Natural killer cell (primary cell): ENCODE results near the gene PPP1R27. TPM values are rescaled to one million over a fixed set of nuclear protein-coding genes. Genes with fewer than 3 reads are reported as not detected.

Experiments used
- ATAC-seq, 3 donors: fragments of 150-1000 bp in 2 of 3; fragments of 200-7000 bp in 1 of 3; cut with Tn5 transposase; 1 replicate in 1 of 3; 2 replicates in 2 of 3; pipeline ENCODE4 v1.10.0; 2021; ENCODE audit warnings: mild to moderate bottlenecking in 2 of 3, moderate library complexity in 2 of 3
- DNase-seq, 2 donors: peaks; one replicate each; pipeline versions ENCODE4 v3.0.0 to v3.0.0-alpha.2; 2013 to 2021; ENCODE audit warnings: mixed read lengths in 1 of 2
- H3K27ac ChIP-seq: one replicate; pipeline ENCODE4 v1.5.1; 2013; ENCODE audit warnings: mild to moderate bottlenecking, low read length
- H3K27me3 ChIP-seq: one replicate; pipeline ENCODE4 v1.6.1; 2013; ENCODE audit warnings: low read length; ENCODE audit not compliant: control insufficient read depth, insufficient read depth
- H3K36me3 ChIP-seq: one replicate; pipeline ENCODE4 v1.6.1; 2013; ENCODE audit warnings: low read length; ENCODE audit not compliant: control insufficient read depth, insufficient read depth
- H3K4me1 ChIP-seq: one replicate; pipeline ENCODE4 v1.6.1; 2013; ENCODE audit warnings: low read length; ENCODE audit not compliant: control insufficient read depth, insufficient read depth
- H3K4me3 ChIP-seq: one replicate; pipeline ENCODE4 v1.5.1; 2013; ENCODE audit warnings: low read length
- H3K9me3 ChIP-seq: one replicate; pipeline ENCODE4 v1.6.1; 2013; ENCODE audit warnings: low read length; ENCODE audit not compliant: control insufficient read depth, insufficient read depth
- H3K27ac Mint-ChIP-seq, 2 donors: one replicate each; pipeline ENCODE4 v1.8.0; 2022; ENCODE audit warnings: mild to moderate bottlenecking in 2 of 2, mixed read lengths in 2 of 2, moderate library complexity in 1 of 2
- H3K27me3 Mint-ChIP-seq, 2 donors: one replicate each; pipeline ENCODE4 v1.8.0; 2022; ENCODE audit warnings: low read depth in 2 of 2, mixed read lengths in 2 of 2
- H3K36me3 Mint-ChIP-seq: one replicate; pipeline ENCODE4 v1.8.0; 2022; ENCODE audit warnings: mixed read lengths
- H3K4me1 Mint-ChIP-seq, 2 donors: one replicate each; pipeline ENCODE4 v1.8.0; 2022; ENCODE audit warnings: mixed read lengths in 2 of 2
- H3K4me3 Mint-ChIP-seq: one replicate; pipeline ENCODE4 v1.8.0; 2022; ENCODE audit warnings: mild to moderate bottlenecking, moderate library complexity, mixed read lengths
- H3K9me3 Mint-ChIP-seq, 2 donors: one replicate each; pipeline ENCODE4 v1.8.0; 2022; ENCODE audit warnings: mixed read lengths in 2 of 2
- CTCF ChIP-seq: fragments of 200-600 bp; IDR thresholded peaks from one replicate; pipeline ENCODE4 v1.8.0; 2022; ENCODE audit warnings: antibody characterized with exemption
- WGBS: methylation state at CpG from one replicate; pipeline ENCODE4 v1.1.7; 2013; ENCODE audit warnings: missing lambda C conversion rate; ENCODE audit not compliant: insufficient coverage; 5-methylcytosine and 5-hydroxymethylcytosine counted together
- intact Hi-C: fragments of 100-400 bp; cut with micrococcal nuclease; formaldehyde crosslinking; loops from one replicate; pipeline ENCODE4 v1.14.2; 2022
- total RNA-seq, 4 donors: library from RNA; stranded (reverse); fragments of 120-200 nt in 1 of 4; gene quantifications; one replicate each; pipeline versions ENCODE4 v1.2.3 to v1.2.4, GENCODE V29; 2013 to 2022

Gene PPP1R27
- total RNA-seq, 3 donors from 2014 or later (not counting 1 experiment from before 2014, with no cell fraction given): not detected

- WGBS: 96% methylated on average over 33 of the region's 33 CpGs
These were observed 10.9 kb downstream of the PPP1R27 start for GRCh38 chr17:81823820-81824550.

GRCh38 chr17:81822996-81823819 is 11.6 kb downstream of the PPP1R27 start:
- intact Hi-C loops: no loop called here
- no peaks in the 10 kb centered on the region for H3K27me3 Mint-ChIP-seq
- no peaks in the 10 kb centered on the region for H3K9me3 ChIP-seq
- no peaks in the 10 kb centered on the region for H3K36me3 Mint-ChIP-seq
- TF ChIP-seq CTCF: no peak
- WGBS: 96% methylated on average over 30 of the region's 30 CpGs
- H3K9me3 Mint-ChIP-seq: no peaks in the 10 kb centered on the region
- DNase-seq (no peak), ATAC-seq (no peak)
- H3K36me3 ChIP-seq: peaks cover 7% of the 10 kb centered on the region
- H3K27ac Mint-ChIP-seq: no peak overlapping the region
- no peak overlapping the region for H3K4me3 Mint-ChIP-seq
- peaks cover 3% of the 10 kb centered on the region for H3K4me1 ChIP-seq
- H3K4me3 ChIP-seq: no peak overlapping the region
- no peaks in the 10 kb centered on the region for H3K27me3 ChIP-seq
- peaks cover under 1 to 8% of the 10 kb centered on the region in 2 donors for H3K4me1 Mint-ChIP-seq
- no peak overlapping the region for H3K27ac ChIP-seq

More at GRCh38 chr17:81823820-81824550, 10.9 kb downstream of the PPP1R27 start:
- peaks cover 7% of the 10 kb centered on the region for H3K36me3 ChIP-seq
- Mint-ChIP-seq H3K4me1 (peaks cover 7 to 14% of the 10 kb centered on the region in 2 donors), H3K4me3 (no peak overlapping the region), H3K27me3 (no peaks in the 10 kb centered on the region), H3K36me3 (no peaks in the 10 kb centered on the region), H3K9me3 (no peaks in the 10 kb centered on the region), H3K27ac (no peak overlapping the region)
- H3K27me3 ChIP-seq: no peaks in the 10 kb centered on the region
- H3K4me3 ChIP-seq: no peak overlapping the region
- no peak for DNase-seq
- no peak for ATAC-seq
- no peak overlapping the region for H3K27ac ChIP-seq
- H3K4me1 ChIP-seq: peaks cover 3% of the 10 kb centered on the region
- intact Hi-C loops: no loop called here
- TF ChIP-seq CTCF: no peak
- H3K9me3 ChIP-seq: no peaks in the 10 kb centered on the region

- Mint-ChIP-seq H3K4me1 (peaks cover 0 to 7% of the 10 kb centered on the region in 2 donors), H3K4me3 (no peak overlapping the region)
These were observed 12.6 kb downstream of the PPP1R27 start for GRCh38 chr17:81822312-81822637.

More at GRCh38 chr17:81822312-81822637, 12.6 kb downstream of the PPP1R27 start:
- DNase-seq (no peak), ATAC-seq (no peak)
- H3K27me3 Mint-ChIP-seq: peaks cover 0 to 7% of the 10 kb centered on the region in 2 donors
- intact Hi-C loops: no loop called here
- H3K4me1 ChIP-seq: peaks cover 3% of the 10 kb centered on the region
- no peak for TF ChIP-seq CTCF
- peaks cover 7% of the 10 kb centered on the region for H3K36me3 ChIP-seq
- H3K9me3 Mint-ChIP-seq: no peaks in the 10 kb centered on the region
- no peaks in the 10 kb centered on the region for H3K27me3 ChIP-seq
- no peak overlapping the region for H3K4me3 ChIP-seq
- 93% methylated on average over 8 of the region's 8 CpGs for WGBS
- H3K9me3 ChIP-seq: no peaks in the 10 kb centered on the region
- H3K27ac ChIP-seq: no peak overlapping the region
- no peak overlapping the region for H3K27ac Mint-ChIP-seq
- no peaks in the 10 kb centered on the region for H3K36me3 Mint-ChIP-seq
